Neural cell (in vitro differentiated cells): ENCODE data around the gene MTOR.

Source experiments
- CTCF ChIP-seq: fragments of 450-650 bp; IDR thresholded peaks from 2 replicates; pipeline ENCODE4 v1.5.1; 2014; ENCODE audit warnings: antibody characterized with exemption, mild to moderate bottlenecking, moderate library complexity; ENCODE audit not compliant: poor library complexity, severe bottlenecking
- EP300 ChIP-seq: fragments of 450-650 bp; conservative IDR thresholded peaks from 2 replicates; pipeline ENCODE4 v1.6.1; 2014; ENCODE audit warnings: antibody characterized with exemption, mild to moderate bottlenecking, moderate library complexity; ENCODE audit not compliant: poor library complexity, severe bottlenecking
- EZH2 ChIP-seq: fragments of 200-600, 300-800 bp; shearing (Covaris generic), sonication (generic); IDR thresholded peaks from 2 replicates; pipeline ENCODE4 v1.6.1; 2014; ENCODE audit warnings: antibody characterized with exemption, low read length, borderline replicate concordance, mild to moderate bottlenecking; ENCODE audit not compliant: insufficient read depth, poor library complexity, severe bottlenecking
- MXI1 ChIP-seq: fragments of 450-650 bp; conservative IDR thresholded peaks from 2 replicates; pipeline ENCODE4 v1.6.1; 2014; ENCODE audit warnings: antibody characterized with exemption, mild to moderate bottlenecking; ENCODE audit not compliant: poor library complexity, severe bottlenecking
- POLR2AphosphoS5 ChIP-seq: IDR thresholded peaks from 2 replicates; pipeline ENCODE4 v1.6.1; 2012
- RAD21 ChIP-seq: fragments of 450-650 bp; conservative IDR thresholded peaks from 2 replicates; pipeline ENCODE4 v1.6.1; 2014; ENCODE audit warnings: antibody characterized with exemption, mild to moderate bottlenecking, moderate library complexity
- REST ChIP-seq: IDR thresholded peaks from 2 replicates; pipeline ENCODE4 v1.6.1; 2012; ENCODE audit warnings: borderline replicate concordance
- SMC3 ChIP-seq: fragments of 450-650 bp; conservative IDR thresholded peaks from 2 replicates; pipeline ENCODE4 v1.6.1; 2014; ENCODE audit warnings: antibody characterized with exemption, mild to moderate bottlenecking, moderate library complexity; ENCODE audit not compliant: poor library complexity
- TAF1 ChIP-seq: IDR thresholded peaks from 2 replicates; pipeline ENCODE4 v1.6.1; 2012; ENCODE audit warnings: low read depth

GRCh38 chr1:11126569-11126968 is 135.8 kb downstream of the MTOR start:
- no peak for TF ChIP-seq CTCF
- no peak for TF ChIP-seq POLR2AphosphoS5
- TF ChIP-seq EP300 = no peak
- TF ChIP-seq REST = no peak
- no peak for TF ChIP-seq EZH2
- TF ChIP-seq SMC3 = no peak
- TF ChIP-seq RAD21 = no peak
- TF ChIP-seq TAF1 = no peak
- TF ChIP-seq MXI1 = no peak
